HG03460 (cell line): ENCODE data around the gene HOXB3.

Experiments used
- ATAC-seq: cut with Tn5 transposase; IDR thresholded peaks from one replicate; pipeline ENCODE4 v1.9.1; 2021; ENCODE audit not compliant: unreplicated experiment

Gene HOXB3

DNA sequence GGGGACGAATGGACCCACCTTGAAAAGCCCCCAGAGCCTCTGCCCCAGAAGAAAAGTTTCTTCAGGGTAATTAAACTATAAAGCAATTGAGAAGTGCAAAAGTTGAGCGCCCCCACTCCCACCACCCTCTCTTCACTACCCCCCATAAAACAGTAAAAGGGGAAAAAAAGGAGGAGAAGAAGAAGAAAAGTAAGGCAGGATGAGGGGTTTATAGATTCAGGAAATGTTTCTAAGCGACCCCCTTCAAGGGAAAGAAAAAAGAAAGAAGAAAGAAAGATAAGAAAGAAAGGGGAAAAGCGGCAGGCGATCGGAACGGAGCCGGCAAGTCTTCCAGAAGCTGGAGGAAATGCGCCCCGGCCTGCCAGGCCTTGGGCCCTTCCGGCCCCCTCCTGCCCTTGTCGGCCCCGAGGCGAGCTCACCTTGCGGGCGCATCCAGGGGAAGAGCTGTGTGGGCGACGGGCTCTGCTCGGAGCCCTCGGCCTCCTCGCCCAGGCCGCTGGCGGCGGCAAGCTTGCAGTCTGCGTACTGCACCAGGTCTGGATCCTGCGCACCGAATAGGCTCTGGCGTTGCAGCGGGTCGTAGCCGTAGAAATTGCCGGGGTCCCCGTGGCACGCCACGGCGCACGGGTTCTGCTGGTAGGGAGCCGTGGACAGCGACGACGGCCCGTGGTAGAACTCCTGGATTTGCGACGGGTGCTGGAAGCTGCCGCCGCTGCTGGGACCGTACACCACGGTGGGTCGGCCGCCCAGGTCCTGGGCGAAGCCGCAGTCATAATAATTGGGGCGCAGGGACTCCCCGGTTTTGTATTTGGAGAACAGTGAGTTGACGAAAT is 24.0 kb upstream of the HOXB3 start:
- ATAC-seq: no peak

DNA sequence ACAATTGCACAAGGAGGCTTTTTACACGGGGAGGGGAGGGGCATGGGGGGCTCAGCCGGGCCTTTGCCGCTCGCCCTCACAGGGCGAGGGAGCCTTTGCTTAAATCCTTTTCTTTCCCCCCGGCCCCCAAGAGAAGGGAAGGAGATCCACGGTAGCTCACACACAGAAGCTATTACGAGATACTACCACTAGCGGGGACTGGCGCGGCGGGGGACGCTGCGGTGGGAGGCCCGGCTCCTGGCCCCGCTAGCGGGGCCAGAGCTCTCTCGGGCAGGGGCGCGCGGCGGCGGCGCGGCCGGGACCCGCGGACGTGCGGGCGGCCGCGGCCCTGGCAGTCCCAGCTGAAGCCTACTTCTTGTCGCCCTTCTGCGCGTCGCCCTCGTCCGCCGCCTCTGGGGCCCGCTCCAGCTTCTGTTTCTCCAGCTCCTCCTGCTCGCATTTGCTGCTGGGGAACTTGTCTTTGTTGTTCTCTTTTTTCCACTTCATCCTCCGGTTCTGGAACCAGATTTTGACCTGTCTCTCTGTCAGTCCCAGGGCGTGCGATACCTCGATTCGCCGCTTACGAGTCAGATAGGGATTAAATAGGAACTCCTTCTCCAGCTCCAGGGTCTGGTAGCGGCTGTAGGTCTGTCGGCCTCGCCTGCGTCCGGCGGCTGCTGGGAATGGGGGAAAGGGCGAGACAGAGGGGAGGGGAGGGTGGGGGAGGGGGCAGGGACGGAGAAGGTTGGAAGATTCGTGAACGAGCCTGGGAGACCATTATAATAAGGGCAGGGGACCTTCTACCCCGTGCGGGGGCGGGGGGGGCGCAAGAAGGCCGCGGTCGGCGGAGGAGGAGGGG is 23.0 kb upstream of the HOXB3 start:
- ATAC-seq: peak; percentile 47

- ATAC-seq: no peak
Measured at GRCh38 chr17:48612456-48612853, 22.4 kb upstream of the HOXB3 start.

DNA sequence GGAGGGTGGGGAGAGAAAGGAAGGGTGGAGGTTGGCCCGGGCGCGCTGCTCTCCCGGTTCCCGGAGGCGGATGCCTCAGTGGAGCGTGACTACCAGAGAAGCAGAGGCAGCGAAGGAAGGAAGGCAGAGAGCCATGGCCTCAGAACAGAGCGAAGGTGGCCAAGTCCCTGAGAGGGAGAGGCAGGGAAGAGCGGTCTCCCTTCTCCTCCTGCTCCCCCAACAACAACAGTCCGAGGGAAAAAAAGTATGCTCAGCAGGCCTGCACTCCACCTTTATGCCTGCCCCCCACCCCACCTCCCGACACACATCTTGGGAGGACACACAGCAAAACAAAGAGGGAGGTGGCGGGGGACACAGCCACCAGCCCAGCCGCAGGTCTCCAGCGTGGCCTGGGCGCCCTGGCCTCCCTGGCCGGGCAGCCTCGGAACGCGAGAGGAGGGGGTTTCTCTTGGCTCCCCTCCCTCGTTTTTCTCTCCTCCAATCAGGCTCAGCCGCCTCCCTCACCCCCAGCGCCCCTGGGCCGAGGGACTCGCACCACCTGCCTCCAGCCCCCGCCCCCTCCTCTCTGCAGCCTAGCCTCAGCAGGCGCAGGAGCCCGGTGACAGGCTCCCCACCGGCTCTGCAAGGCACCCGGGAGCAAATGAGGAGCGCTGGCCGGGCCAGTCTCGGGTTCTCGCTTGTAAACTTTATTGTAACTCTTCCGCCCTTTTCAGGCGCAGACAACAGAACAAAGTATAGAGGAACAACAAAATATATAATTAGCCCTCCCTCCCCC is 21.8 kb upstream of the HOXB3 start:
- ATAC-seq: no peak

GRCh38 chr17:48611213-48611612 is 21.2 kb upstream of the HOXB3 start:
- ATAC-seq: no peak

DNA sequence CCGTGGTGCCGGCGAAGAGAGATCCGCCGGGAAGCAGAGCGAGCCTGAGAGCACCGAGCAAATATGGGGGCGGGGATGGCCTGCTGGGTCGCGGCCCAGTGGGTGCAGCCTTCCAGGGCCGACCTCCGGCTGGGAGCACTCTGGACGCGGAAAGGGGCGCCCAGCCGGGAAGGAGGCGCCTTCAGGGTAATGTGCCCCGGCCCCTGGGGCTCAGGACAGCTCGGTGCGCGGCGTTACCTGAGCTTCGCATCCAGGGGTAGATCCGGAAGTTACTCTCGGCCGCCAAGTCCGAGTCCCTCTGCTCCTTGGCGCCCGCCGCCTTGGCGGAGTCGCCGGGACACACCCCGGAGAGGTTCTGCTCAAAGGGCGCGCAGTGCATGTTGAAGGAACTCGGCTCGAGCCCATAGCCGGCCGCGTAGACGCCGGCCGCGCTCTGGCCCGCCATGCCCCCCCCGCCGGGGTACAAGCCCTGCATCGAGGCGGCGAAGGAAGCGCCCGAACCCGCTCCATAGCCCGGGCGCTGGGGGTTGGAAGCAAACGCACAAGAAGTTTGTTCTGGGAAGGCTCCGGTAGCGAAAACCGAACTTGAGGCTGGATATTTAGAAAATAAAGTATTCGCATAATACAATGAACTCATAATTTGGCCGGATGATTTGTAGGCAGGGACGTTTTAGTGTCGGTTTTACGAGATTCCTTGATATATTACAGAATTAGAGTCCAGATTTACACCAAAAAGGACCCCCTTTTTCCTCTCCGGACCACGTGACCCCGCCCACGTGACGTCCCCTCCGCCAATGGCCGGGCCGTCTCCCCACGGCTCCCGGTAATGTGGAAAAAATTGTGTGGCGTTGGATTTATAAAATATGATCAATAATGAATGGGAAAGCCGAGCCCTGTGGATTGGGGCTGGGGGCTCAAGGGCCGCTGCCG is 20.5 kb upstream of the HOXB3 start, which contains the start of gene HOXB7:
HOXB7 (minus strand) TSS at position 736 of the 930 bp plus-strand sequence; CDS start at position 637, 99 bp downstream.
- no peak for ATAC-seq

GRCh38 chr17:48609759-48610281 is 19.8 kb upstream of the HOXB3 start:
- ATAC-seq: no peak

GRCh38 chr17:48609033-48609432 is 19.0 kb upstream of the HOXB3 start:
- no peak for ATAC-seq

GRCh38 chr17:48608494-48608834 is 18.4 kb upstream of the HOXB3 start:
- ATAC-seq: no peak

DNA sequence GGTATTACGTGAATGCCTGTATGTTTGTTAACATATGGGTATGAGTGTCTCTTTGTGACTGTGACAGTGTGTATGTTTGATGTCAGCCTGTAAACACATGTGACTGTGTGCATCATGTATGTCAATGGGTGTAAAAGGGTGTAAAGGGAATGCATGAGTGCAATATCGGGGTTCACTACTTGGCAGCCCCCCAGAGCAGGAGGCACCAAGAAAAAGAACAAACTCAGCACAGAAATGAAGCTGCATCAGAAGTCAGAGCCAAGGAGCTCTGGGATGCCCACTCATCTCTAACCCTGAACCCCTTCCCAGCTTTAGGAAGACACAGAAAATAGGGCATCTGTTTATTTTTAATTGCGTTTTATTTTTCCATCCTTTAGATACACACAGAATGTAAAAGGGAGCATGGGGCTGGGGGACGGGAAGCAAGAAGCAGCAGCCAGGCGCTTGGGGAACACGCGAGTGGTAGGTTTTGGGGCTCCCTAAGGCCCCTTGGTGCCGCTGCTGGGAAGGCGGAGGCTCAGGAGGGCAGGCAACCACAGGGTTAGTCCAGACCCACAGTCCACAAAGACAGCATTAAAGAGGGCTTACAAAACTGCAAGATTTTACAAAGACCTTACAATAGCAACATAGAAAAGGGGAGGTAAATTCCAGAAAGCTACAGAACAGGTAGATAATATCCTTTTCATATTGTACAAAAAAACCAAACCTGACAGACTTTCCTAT is 17.0 kb upstream of the HOXB3 start:
- no peak for ATAC-seq

- ATAC-seq: no peak
Measured at GRCh38 chr17:48605991-48606891, 16.2 kb upstream of the HOXB3 start.

DNA sequence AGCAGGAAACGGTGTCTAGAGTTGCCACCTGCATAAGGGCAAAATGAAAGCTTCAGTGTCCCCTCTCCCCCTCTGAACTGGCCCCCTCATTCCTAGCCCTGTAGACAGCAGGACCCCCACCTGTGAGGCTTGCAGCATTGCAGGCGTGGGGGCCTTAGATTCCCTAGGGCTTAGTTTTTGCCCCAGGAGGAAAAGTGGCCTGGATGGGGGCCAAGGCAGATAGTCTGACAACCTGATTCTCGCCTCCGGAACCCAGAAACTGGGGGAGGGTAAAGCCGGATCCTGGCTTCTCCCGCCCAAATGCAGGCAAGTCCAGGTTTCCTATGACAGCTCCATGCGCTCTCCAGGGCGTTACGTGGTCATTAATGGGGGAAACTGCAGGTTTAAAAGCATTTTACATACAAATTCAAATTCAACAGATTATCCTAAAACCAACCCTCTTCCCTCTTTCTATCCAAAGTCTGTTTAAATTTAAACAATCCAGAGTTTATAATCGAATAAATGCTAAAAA is 15.4 kb upstream of the HOXB3 start:
- no peak for ATAC-seq

- no peak for ATAC-seq
Measured at GRCh38 chr17:48604770-48605329, 14.8 kb upstream of the HOXB3 start, which contains the start of gene HOXB6. Gene HOXB6 (minus strand): TSS chr17:48604986. CDS start chr17:48598150, 6,836 bp downstream.

GRCh38 chr17:48603959-48604769 is 14.1 kb upstream of the HOXB3 start:
- no peak for ATAC-seq

- ATAC-seq: no peak
Measured at GRCh38 chr17:48601539-48602425, 11.7 kb upstream of the HOXB3 start.

DNA sequence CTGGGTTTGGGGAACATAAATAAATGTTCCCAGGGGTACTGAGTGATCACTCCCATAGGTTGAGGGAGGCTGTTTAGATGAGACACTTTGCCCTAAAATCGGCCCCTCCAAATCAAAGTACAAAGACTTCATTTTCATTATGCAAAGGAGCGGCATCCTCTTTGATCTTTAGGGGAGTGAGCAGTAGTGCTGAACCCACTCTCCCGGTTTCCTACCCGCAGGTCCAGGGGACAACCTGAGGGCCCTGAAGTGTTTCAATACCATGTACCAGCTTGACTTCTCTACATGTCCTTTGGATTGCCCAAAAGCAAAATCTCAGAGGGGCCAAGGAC is 11.1 kb upstream of the HOXB3 start:
- no peak for ATAC-seq
